Measurements from ENCODE around the gene ESD. TPM values are rescaled to one million over a fixed set of nuclear protein-coding genes. Genes with fewer than 3 reads are reported as not detected.

ESD gene
- total RNA-seq, 1 donor from 2014 or later, result 42.4 TPM

- FAIRE-seq, result no peak
- Histone ChIP-seq H3K27me3 (ENCODE audit: control insufficient read depth, insufficient read depth, low read length) (no peaks in the 10 kb centered on the region), H3K4me3 (ENCODE audit: low read depth, low read length) (no peak overlapping the region), H3K36me3 (ENCODE audit: control insufficient read depth, insufficient read depth, low read length) (no peaks in the 10 kb centered on the region)
- TF ChIP-seq CTCF (IDR thresholded peaks at IDR 0.05; ENCODE audit: insufficient read depth, low read length, severe bottlenecking), result no peak
- no peak for DNase-seq (ENCODE audit: low read depth)
These were observed 37.7 kb upstream of the ESD start for GRCh38 chr13:46834657-46835056.

- TF ChIP-seq CTCF (IDR thresholded peaks at IDR 0.05; ENCODE audit: insufficient read depth, low read length, severe bottlenecking), result peak; percentile 59
- Histone ChIP-seq H3K27me3 (ENCODE audit: control insufficient read depth, insufficient read depth, low read length) (no peaks in the 10 kb centered on the region), H3K4me3 (ENCODE audit: low read depth, low read length) (no peak overlapping the region), H3K36me3 (ENCODE audit: control insufficient read depth, insufficient read depth, low read length) (no peaks in the 10 kb centered on the region)
- FAIRE-seq, result no peak
- peak; percentile 59 for DNase-seq (ENCODE audit: low read depth)
These were observed 34.7 kb upstream of the ESD start for GRCh38 chr13:46831588-46832194.

- H3K27me3 ChIP-seq (ENCODE audit: control insufficient read depth, insufficient read depth, low read length), result no peaks in the 10 kb centered on the region
- DNase-seq (ENCODE audit: low read depth) (no peak), FAIRE-seq (no peak)
- no peaks in the 10 kb centered on the region for H3K36me3 ChIP-seq (ENCODE audit: control insufficient read depth, insufficient read depth, low read length)
- no peak overlapping the region for H3K4me3 ChIP-seq (ENCODE audit: low read depth, low read length)
- no peak for TF ChIP-seq CTCF (IDR thresholded peaks at IDR 0.05; ENCODE audit: insufficient read depth, low read length, severe bottlenecking)
These were observed 33.5 kb upstream of the ESD start for GRCh38 chr13:46830405-46831005.

- FAIRE-seq (no peak), DNase-seq (ENCODE audit: low read depth) (no peak)
- Histone ChIP-seq H3K36me3 (ENCODE audit: control insufficient read depth, insufficient read depth, low read length) (no peaks in the 10 kb centered on the region), H3K4me3 (ENCODE audit: low read depth, low read length) (no peak overlapping the region), H3K27me3 (ENCODE audit: control insufficient read depth, insufficient read depth, low read length) (no peaks in the 10 kb centered on the region)
- no peak for TF ChIP-seq CTCF (IDR thresholded peaks at IDR 0.05; ENCODE audit: insufficient read depth, low read length, severe bottlenecking)
These were observed 25.6 kb upstream of the ESD start for GRCh38 chr13:46822551-46822950.

GRCh38 chr13:46817838-46818476 is 21.0 kb upstream of the ESD start:
- FAIRE-seq (no peak), DNase-seq (ENCODE audit: low read depth) (no peak)
- no peak for TF ChIP-seq CTCF (IDR thresholded peaks at IDR 0.05; ENCODE audit: insufficient read depth, low read length, severe bottlenecking)
- H3K27me3 ChIP-seq (ENCODE audit: control insufficient read depth, insufficient read depth, low read length), result no peaks in the 10 kb centered on the region
- no peaks in the 10 kb centered on the region for H3K36me3 ChIP-seq (ENCODE audit: control insufficient read depth, insufficient read depth, low read length)
- H3K4me3 ChIP-seq (ENCODE audit: low read depth, low read length), result no peak overlapping the region

All from bronchial epithelial cell (primary cell).